Trophoblast cell (in vitro differentiated cells and primary cell): Measurements from ENCODE around the gene ICOSLG.

ENCODE experiments used
- DNase-seq, 2 donors: peaks; one replicate each; pipeline ENCODE4 v3.0.0-alpha.2; 2016
- H2AFZ ChIP-seq: 2 replicates; pipeline ENCODE4 v1.6.1; 2013; ENCODE audit warnings: low read length, moderate library complexity, mild to moderate bottlenecking; ENCODE audit not compliant: insufficient read depth, poor library complexity
- H2AK5ac ChIP-seq: 2 replicates; pipeline ENCODE4 v1.6.1; 2013; ENCODE audit warnings: mild to moderate bottlenecking, low read length
- H2BK120ac ChIP-seq: 2 replicates; pipeline ENCODE4 v1.6.1; 2013; ENCODE audit warnings: low read length, mild to moderate bottlenecking, moderate library complexity; ENCODE audit not compliant: insufficient read depth, poor library complexity
- H2BK12ac ChIP-seq: 2 replicates; pipeline ENCODE4 v1.6.1; 2013; ENCODE audit warnings: mild to moderate bottlenecking, low read length, moderate library complexity
- H2BK5ac ChIP-seq: 2 replicates; pipeline ENCODE4 v1.6.1; 2013; ENCODE audit warnings: low read length, low read depth, moderate library complexity, mild to moderate bottlenecking; ENCODE audit not compliant: poor library complexity
- H3K14ac ChIP-seq: 2 replicates; pipeline ENCODE4 v1.6.1; 2013; ENCODE audit warnings: mild to moderate bottlenecking, low read length
- H3K18ac ChIP-seq: 2 replicates; pipeline ENCODE4 v1.6.1; 2013; ENCODE audit warnings: mild to moderate bottlenecking, low read length
- H3K23ac ChIP-seq: 2 replicates; pipeline ENCODE4 v1.6.1; 2013; ENCODE audit warnings: low read length
- H3K27ac ChIP-seq: 2 replicates; pipeline ENCODE4 v1.5.1; 2013; ENCODE audit warnings: low read depth, mild to moderate bottlenecking, inconsistent platforms, low read length, moderate library complexity
- H3K27me3 ChIP-seq: 2 replicates; pipeline ENCODE4 v1.6.1; 2013; ENCODE audit warnings: inconsistent platforms, mild to moderate bottlenecking, low read length, moderate library complexity; ENCODE audit not compliant: insufficient read depth
- H3K36me3 ChIP-seq, 2 experiments: 1 replicate in 1 of 2; 2 replicates in 1 of 2; pipeline ENCODE4 v1.6.1; 2013; ENCODE audit warnings: low read length in 2 of 2, mild to moderate bottlenecking in 2 of 2, moderate library complexity in 1 of 2; ENCODE audit not compliant: insufficient read depth in 2 of 2, control insufficient read depth in 1 of 2
- H3K4ac ChIP-seq: 2 replicates; pipeline ENCODE4 v1.6.1; 2013; ENCODE audit warnings: low read depth, mild to moderate bottlenecking, low read length, moderate library complexity
- H3K4me1 ChIP-seq, 2 experiments: 1 replicate in 1 of 2; 2 replicates in 1 of 2; pipeline ENCODE4 v1.6.1; 2013; ENCODE audit warnings: low read length in 2 of 2, mild to moderate bottlenecking in 2 of 2, moderate library complexity in 1 of 2; ENCODE audit not compliant: insufficient read depth in 2 of 2, control insufficient read depth in 1 of 2
- H3K4me2 ChIP-seq: 2 replicates; pipeline ENCODE4 v1.6.1; 2013; ENCODE audit warnings: inconsistent platforms, mild to moderate bottlenecking, low read length, moderate library complexity
- H3K4me3 ChIP-seq: 2 replicates; pipeline ENCODE4 v1.5.1; 2013; ENCODE audit warnings: mild to moderate bottlenecking, low read depth, low read length, inconsistent platforms
- H3K79me1 ChIP-seq: one replicate; pipeline ENCODE4 v1.6.1; 2013; ENCODE audit warnings: low read length
- H3K79me2 ChIP-seq: 2 replicates; pipeline ENCODE4 v1.6.1; 2013; ENCODE audit warnings: low read length, mild to moderate bottlenecking; ENCODE audit not compliant: control insufficient read depth, insufficient read depth, poor library complexity
- H3K9ac ChIP-seq: 2 replicates; pipeline ENCODE4 v1.6.1; 2013; ENCODE audit warnings: mild to moderate bottlenecking, low read length
- H3K9me3 ChIP-seq: 2 replicates; pipeline ENCODE4 v1.6.1; 2013; ENCODE audit warnings: low read depth, mild to moderate bottlenecking, control low read depth, inconsistent platforms, low read length; ENCODE audit not compliant: insufficient read depth
- H4K12ac ChIP-seq: 2 replicates; pipeline ENCODE4 v1.6.1; 2013; ENCODE audit warnings: low read depth, mild to moderate bottlenecking, low read length, moderate library complexity
- H4K8ac ChIP-seq: 2 replicates; pipeline ENCODE4 v1.6.1; 2013; ENCODE audit warnings: low read depth, mild to moderate bottlenecking, low read length, moderate library complexity
- H4K91ac ChIP-seq: one replicate; pipeline ENCODE4 v1.6.1; 2013; ENCODE audit warnings: low read depth, mild to moderate bottlenecking, low read length, moderate library complexity
- WGBS: extraction: QIAGEN DNeasy Blood & Tissue Kit; methylation state at CpG from one replicate; pipeline ENCODE4 v1.1.7; 2013; ENCODE audit warnings: missing lambda C conversion rate; ENCODE audit not compliant: insufficient read length, insufficient coverage; ENCODE audit errors: extremely low coverage; 5-methylcytosine and 5-hydroxymethylcytosine counted together

The ICOSLG gene

GRCh38 chr21:44273046-44273445, 32.3 kb upstream of the ICOSLG start:
- Histone ChIP-seq H2AFZ (no peak overlapping the region), H3K9ac (no peak overlapping the region), H3K9me3 (no peaks in the 10 kb centered on the region), H2BK5ac (no peak overlapping the region), H3K4me2 (no peak overlapping the region), H3K36me3 (no peaks in the 10 kb centered on the region), H3K79me2 (no peaks in the 10 kb centered on the region), H3K18ac (no peak overlapping the region), H3K27ac (no peak overlapping the region), H3K4me3 (no peak overlapping the region), H2BK120ac (no peak overlapping the region), H4K91ac (no peak overlapping the region), H3K4me1 (no peaks in the 10 kb centered on the region), H3K4ac (no peak overlapping the region), H3K79me1 (no peaks in the 10 kb centered on the region), H3K27me3 (no peaks in the 10 kb centered on the region), H2AK5ac (no peak overlapping the region), H2BK12ac (no peak overlapping the region), H3K23ac (no peak overlapping the region), H4K12ac (no peak overlapping the region), H4K8ac (no peak overlapping the region), H3K14ac (no peak overlapping the region)
- no peak for DNase-seq
- WGBS = no CpG with 5 or more reads among the region's 7 CpGs

GRCh38 chr21:44272284-44272858, 31.6 kb upstream of the ICOSLG start:
- H3K4me3 ChIP-seq = no peak overlapping the region
- H3K27me3 ChIP-seq = no peaks in the 10 kb centered on the region
- no peaks in the 10 kb centered on the region for H3K9me3 ChIP-seq
- H3K4ac ChIP-seq = no peak overlapping the region
- H3K4me2 ChIP-seq = no peak overlapping the region
- no peak overlapping the region for H3K23ac ChIP-seq
- no peaks in the 10 kb centered on the region for H3K79me1 ChIP-seq
- H3K14ac ChIP-seq = no peak overlapping the region
- no peaks in the 10 kb centered on the region for H3K4me1 ChIP-seq
- H2BK5ac ChIP-seq = no peak overlapping the region
- no peaks in the 10 kb centered on the region for H3K79me2 ChIP-seq
- no peak overlapping the region for H4K91ac ChIP-seq
- WGBS = no CpG with 5 or more reads among the region's 18 CpGs
- H3K18ac ChIP-seq = no peak overlapping the region
- no peak overlapping the region for H3K27ac ChIP-seq
- no peak for DNase-seq
- H4K12ac ChIP-seq = no peak overlapping the region
- H2BK12ac ChIP-seq = no peak overlapping the region
- H4K8ac ChIP-seq = no peak overlapping the region
- H3K36me3 ChIP-seq = no peaks in the 10 kb centered on the region
- no peak overlapping the region for H3K9ac ChIP-seq
- H2BK120ac ChIP-seq = no peak overlapping the region
- no peak overlapping the region for H2AFZ ChIP-seq
- H2AK5ac ChIP-seq = no peak overlapping the region

GRCh38 chr21:44271558-44272283, 31.0 kb upstream of the ICOSLG start:
- Histone ChIP-seq H3K9ac (no peak overlapping the region), H3K27me3 (no peaks in the 10 kb centered on the region), H2BK5ac (no peak overlapping the region), H3K14ac (no peak overlapping the region), H2BK12ac (peak overlapping the region; percentile 38), H2BK120ac (no peak overlapping the region), H3K79me1 (no peaks in the 10 kb centered on the region), H3K23ac (no peak overlapping the region), H3K9me3 (no peaks in the 10 kb centered on the region), H3K4ac (no peak overlapping the region), H3K18ac (no peak overlapping the region), H2AFZ (no peak overlapping the region), H4K8ac (no peak overlapping the region), H4K91ac (no peak overlapping the region), H4K12ac (no peak overlapping the region), H3K4me1 (no peaks in the 10 kb centered on the region), H3K36me3 (no peaks in the 10 kb centered on the region), H3K79me2 (no peaks in the 10 kb centered on the region), H3K4me2 (no peak overlapping the region), H2AK5ac (no peak overlapping the region), H3K4me3 (no peak overlapping the region), H3K27ac (no peak overlapping the region)
- WGBS = no CpG with 5 or more reads among the region's 18 CpGs
- no peak for DNase-seq

- Histone ChIP-seq H3K27me3 (no peaks in the 10 kb centered on the region), H3K4me3 (no peak overlapping the region), H4K91ac (no peak overlapping the region), H3K79me2 (no peaks in the 10 kb centered on the region), H3K18ac (no peak overlapping the region), H3K79me1 (no peaks in the 10 kb centered on the region), H2AFZ (no peak overlapping the region), H2BK120ac (no peak overlapping the region), H3K9me3 (no peaks in the 10 kb centered on the region), H3K14ac (no peak overlapping the region), H3K23ac (no peak overlapping the region), H3K4ac (no peak overlapping the region), H4K8ac (no peak overlapping the region), H3K4me1 (no peaks in the 10 kb centered on the region), H3K27ac (no peak overlapping the region), H2BK12ac (no peak overlapping the region), H3K4me2 (no peak overlapping the region), H2AK5ac (no peak overlapping the region), H3K9ac (no peak overlapping the region), H2BK5ac (no peak overlapping the region), H4K12ac (no peak overlapping the region), H3K36me3 (no peaks in the 10 kb centered on the region)
- no peak for DNase-seq
- WGBS = no CpG with 5 or more reads among the region's 8 CpGs
These were observed 28.3 kb upstream of the ICOSLG start for GRCh38 chr21:44269090-44269489.
